Type B pancreatic cell (in vitro differentiated cells): Measurements from ENCODE around the gene ELF4. TPM values are rescaled to one million over a fixed set of nuclear protein-coding genes. Genes with fewer than 3 reads are reported as not detected.

Source experiments
- DNase-seq: peaks from one replicate; pipeline ENCODE4 v3.0.0; 2021; ENCODE audit warnings: mixed read lengths; ENCODE audit not compliant: unreplicated experiment; ENCODE audit errors: extremely low spot score
- H3K27ac Mint-ChIP-seq: 2 replicates; pipeline ENCODE4 v1.8.0; 2021; ENCODE audit warnings: mild to moderate bottlenecking, mixed read lengths
- H3K27me3 Mint-ChIP-seq: 2 replicates; pipeline ENCODE4 v1.8.0; 2021; ENCODE audit warnings: mixed read lengths
- H3K36me3 Mint-ChIP-seq: 2 replicates; pipeline ENCODE4 v1.8.0; 2021; ENCODE audit warnings: mixed read lengths
- H3K4me1 Mint-ChIP-seq: one replicate; pipeline ENCODE4 v1.8.0; 2021; ENCODE audit warnings: mixed read lengths; ENCODE audit not compliant: unreplicated experiment
- H3K4me3 Mint-ChIP-seq: 2 replicates; pipeline ENCODE4 v1.8.0; 2021; ENCODE audit warnings: mild to moderate bottlenecking, mixed read lengths
- H3K9me3 Mint-ChIP-seq: 2 replicates; pipeline ENCODE4 v1.8.0; 2021; ENCODE audit warnings: mixed read lengths
- total RNA-seq: library from RNA; stranded (reverse); gene quantifications from 2 replicates; pipeline ENCODE4 v1.2.1, GENCODE V29; 2021; ENCODE audit warnings: low replicate concordance
- TF ChIP-seq, protein P1 (sequence below): fragments of 200-600 bp; sonication (generic); conservative IDR thresholded peaks from 2 replicates; pipeline ENCODE4 v1.5.0; 2021; ENCODE audit warnings: antibody characterized with exemption, mild to moderate bottlenecking

Gene ELF4
- total RNA-seq, 1 donor from 2014 or later, result 7.8 TPM

DNA sequence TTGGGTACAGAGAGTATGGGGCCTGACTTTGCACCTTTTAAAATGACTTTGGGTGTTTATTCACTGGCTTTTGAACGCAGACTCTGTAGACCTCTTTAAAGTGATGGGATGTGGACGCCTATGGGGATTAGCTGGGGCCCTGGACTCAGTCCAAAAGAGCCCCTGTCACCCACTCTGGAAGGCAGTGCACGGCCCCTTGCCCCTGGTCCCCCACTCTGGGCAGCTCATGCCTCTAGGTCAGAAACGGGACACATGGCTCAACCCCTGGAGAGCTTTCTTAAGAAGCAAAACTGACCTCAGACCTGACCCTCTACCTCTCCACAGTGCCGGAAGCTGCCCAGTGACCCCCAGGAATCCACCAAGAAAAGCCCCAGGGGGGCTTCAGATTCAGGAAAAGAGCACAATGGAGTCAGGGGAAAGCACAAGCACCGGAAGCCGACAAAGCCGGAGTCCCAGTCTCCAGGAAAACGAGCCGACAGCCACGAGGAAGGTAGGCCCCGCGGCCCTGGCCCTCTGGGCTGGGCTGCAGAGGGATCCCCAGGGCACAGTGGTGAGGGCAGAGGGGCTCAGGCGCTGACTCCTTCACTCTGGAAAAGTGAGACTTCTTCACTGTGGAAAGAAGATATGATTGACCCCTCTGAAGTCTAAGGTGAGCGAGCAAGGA, 89.5 kb downstream of the ELF4 start:
- no peak for DNase-seq
- Mint-ChIP-seq H3K27me3 (no peaks in the 10 kb centered on the region), H3K27ac (no peak overlapping the region), H3K4me3 (no peak overlapping the region), H3K36me3 (peaks cover 6% of the 10 kb centered on the region), H3K4me1 (no peaks in the 10 kb centered on the region), H3K9me3 (no peaks in the 10 kb centered on the region)
- TF ChIP-seq, protein P1, sequence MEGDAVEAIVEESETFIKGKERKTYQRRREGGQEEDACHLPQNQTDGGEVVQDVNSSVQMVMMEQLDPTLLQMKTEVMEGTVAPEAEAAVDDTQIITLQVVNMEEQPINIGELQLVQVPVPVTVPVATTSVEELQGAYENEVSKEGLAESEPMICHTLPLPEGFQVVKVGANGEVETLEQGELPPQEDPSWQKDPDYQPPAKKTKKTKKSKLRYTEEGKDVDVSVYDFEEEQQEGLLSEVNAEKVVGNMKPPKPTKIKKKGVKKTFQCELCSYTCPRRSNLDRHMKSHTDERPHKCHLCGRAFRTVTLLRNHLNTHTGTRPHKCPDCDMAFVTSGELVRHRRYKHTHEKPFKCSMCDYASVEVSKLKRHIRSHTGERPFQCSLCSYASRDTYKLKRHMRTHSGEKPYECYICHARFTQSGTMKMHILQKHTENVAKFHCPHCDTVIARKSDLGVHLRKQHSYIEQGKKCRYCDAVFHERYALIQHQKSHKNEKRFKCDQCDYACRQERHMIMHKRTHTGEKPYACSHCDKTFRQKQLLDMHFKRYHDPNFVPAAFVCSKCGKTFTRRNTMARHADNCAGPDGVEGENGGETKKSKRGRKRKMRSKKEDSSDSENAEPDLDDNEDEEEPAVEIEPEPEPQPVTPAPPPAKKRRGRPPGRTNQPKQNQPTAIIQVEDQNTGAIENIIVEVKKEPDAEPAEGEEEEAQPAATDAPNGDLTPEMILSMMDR, result no peak

- Mint-ChIP-seq H3K4me3 (no peak overlapping the region), H3K9me3 (no peaks in the 10 kb centered on the region), H3K27ac (no peak overlapping the region), H3K4me1 (no peaks in the 10 kb centered on the region), H3K36me3 (peaks cover 15% of the 10 kb centered on the region), H3K27me3 (no peaks in the 10 kb centered on the region)
- TF ChIP-seq, protein P1, result no peak
- DNase-seq, result no peak
Measured at GRCh38 chrX:130018143-130018542, 92.2 kb downstream of the ELF4 start.

- Mint-ChIP-seq H3K4me3 (no peak overlapping the region), H3K9me3 (no peaks in the 10 kb centered on the region), H3K27me3 (no peaks in the 10 kb centered on the region), H3K4me1 (no peaks in the 10 kb centered on the region), H3K36me3 (peaks cover 15% of the 10 kb centered on the region), H3K27ac (no peak overlapping the region)
- TF ChIP-seq, protein P1, result no peak
- DNase-seq, result no peak
Measured at GRCh38 chrX:130015181-130015580, 95.1 kb downstream of the ELF4 start.

Other genes starting within 250 kb of the ELF4 start
- 21.9 and 22.4 TPM in 2 replicates for gene UTP14A, start 204.3 kb downstream of the ELF4 start, total RNA-seq
- gene BCORL1, start 127.9 kb downstream of the ELF4 start, total RNA-seq, result 20.9 and 24.0 TPM in 2 replicates
- gene AIFM1, start 55.3 kb upstream of the ELF4 start, total RNA-seq, result 48.5 and 51.9 TPM in 2 replicates
- 1.8 and 3.5 TPM in 2 replicates for gene RAB33A, start 61.5 kb upstream of the ELF4 start, total RNA-seq
- 6.4 and 13.2 TPM in 2 replicates for gene ZNF280C, start 158.4 kb upstream of the ELF4 start, total RNA-seq
- gene SLC25A14, start 229.4 kb upstream of the ELF4 start, total RNA-seq, result 19.6 and 23.1 TPM in 2 replicates